Progenitor cell of endocrine pancreas (in vitro differentiated cells): Measurements from ENCODE around the gene CRISPLD2. TPM values are rescaled to one million over a fixed set of nuclear protein-coding genes. Genes with fewer than 3 reads are reported as not detected.
A peak's percentile ranks its signal among the peaks of the same experiment; 100 is the strongest.

Source experiments
- DNase-seq: peaks from one replicate; pipeline ENCODE4 v3.0.0; 2021; ENCODE audit warnings: low spot score; ENCODE audit not compliant: unreplicated experiment
- H3K27ac Mint-ChIP-seq: 2 replicates; pipeline ENCODE4 v1.8.0; 2021; ENCODE audit warnings: mild to moderate bottlenecking, moderate library complexity, mixed read lengths
- H3K27me3 Mint-ChIP-seq: 2 replicates; pipeline ENCODE4 v1.8.0; 2021; ENCODE audit warnings: mixed read lengths
- H3K36me3 Mint-ChIP-seq: 2 replicates; pipeline ENCODE4 v1.8.0; 2022; ENCODE audit warnings: mixed read lengths; ENCODE audit not compliant: insufficient read depth
- H3K4me1 Mint-ChIP-seq: 2 replicates; pipeline ENCODE4 v1.8.0; 2021; ENCODE audit warnings: low read depth, mixed read lengths
- H3K4me3 Mint-ChIP-seq: 2 replicates; pipeline ENCODE4 v1.8.0; 2021; ENCODE audit warnings: low read depth, mild to moderate bottlenecking, moderate library complexity, mixed read lengths
- H3K9me3 Mint-ChIP-seq: 2 replicates; pipeline ENCODE4 v1.8.0; 2021; ENCODE audit warnings: low read depth, mixed read lengths
- total RNA-seq: library from RNA; stranded (reverse); gene quantifications from 2 replicates; pipeline ENCODE4 v1.2.1, GENCODE V29; 2021
- TF ChIP-seq, protein P1 (sequence below): fragments of 200-600 bp; sonication (generic); IDR thresholded peaks from one replicate; pipeline ENCODE4 v1.5.0; 2021; ENCODE audit warnings: antibody characterized with exemption, mild to moderate bottlenecking; ENCODE audit not compliant: unreplicated experiment

The CRISPLD2 gene
- total RNA-seq, 1 donor from 2014 or later: 11.0 TPM

- H3K4me3 Mint-ChIP-seq: no peak overlapping the region
- H3K9me3 Mint-ChIP-seq: no peaks in the 10 kb centered on the region
- H3K4me1 Mint-ChIP-seq: no peaks in the 10 kb centered on the region
- no peak overlapping the region for H3K27ac Mint-ChIP-seq
- no peaks in the 10 kb centered on the region for H3K36me3 Mint-ChIP-seq
- TF ChIP-seq, protein P1, sequence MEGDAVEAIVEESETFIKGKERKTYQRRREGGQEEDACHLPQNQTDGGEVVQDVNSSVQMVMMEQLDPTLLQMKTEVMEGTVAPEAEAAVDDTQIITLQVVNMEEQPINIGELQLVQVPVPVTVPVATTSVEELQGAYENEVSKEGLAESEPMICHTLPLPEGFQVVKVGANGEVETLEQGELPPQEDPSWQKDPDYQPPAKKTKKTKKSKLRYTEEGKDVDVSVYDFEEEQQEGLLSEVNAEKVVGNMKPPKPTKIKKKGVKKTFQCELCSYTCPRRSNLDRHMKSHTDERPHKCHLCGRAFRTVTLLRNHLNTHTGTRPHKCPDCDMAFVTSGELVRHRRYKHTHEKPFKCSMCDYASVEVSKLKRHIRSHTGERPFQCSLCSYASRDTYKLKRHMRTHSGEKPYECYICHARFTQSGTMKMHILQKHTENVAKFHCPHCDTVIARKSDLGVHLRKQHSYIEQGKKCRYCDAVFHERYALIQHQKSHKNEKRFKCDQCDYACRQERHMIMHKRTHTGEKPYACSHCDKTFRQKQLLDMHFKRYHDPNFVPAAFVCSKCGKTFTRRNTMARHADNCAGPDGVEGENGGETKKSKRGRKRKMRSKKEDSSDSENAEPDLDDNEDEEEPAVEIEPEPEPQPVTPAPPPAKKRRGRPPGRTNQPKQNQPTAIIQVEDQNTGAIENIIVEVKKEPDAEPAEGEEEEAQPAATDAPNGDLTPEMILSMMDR: no peak
- no peak for DNase-seq
- H3K27me3 Mint-ChIP-seq: peaks cover 44% of the 10 kb centered on the region
Measured at GRCh38 chr16:84919269-84919668, 99.5 kb downstream of the CRISPLD2 start.

DNA sequence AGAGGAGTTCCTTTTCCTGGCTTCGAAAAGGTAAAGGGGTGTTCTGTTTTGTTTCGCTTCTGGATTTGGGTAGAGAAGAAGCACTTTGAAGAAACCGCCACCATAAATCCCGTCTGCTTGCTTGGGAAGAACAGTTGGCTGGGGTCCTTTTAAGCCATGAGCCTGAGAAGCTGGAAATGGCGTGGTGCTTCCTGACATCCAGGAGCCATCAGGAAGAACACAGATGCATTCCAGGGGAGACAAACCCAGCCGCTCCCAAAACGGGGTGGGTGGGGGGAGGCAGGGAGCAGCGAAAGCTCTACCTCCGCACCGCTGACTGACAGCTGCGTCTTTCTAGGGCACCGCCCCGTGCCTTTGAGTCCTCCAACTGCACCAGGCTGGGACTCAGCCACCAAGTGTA lies 99.9 kb downstream of the CRISPLD2 start:
- DNase-seq: no peak
- Mint-ChIP-seq H3K27ac (no peak overlapping the region), H3K4me1 (no peaks in the 10 kb centered on the region), H3K27me3 (peaks cover 45% of the 10 kb centered on the region), H3K36me3 (no peaks in the 10 kb centered on the region), H3K9me3 (no peaks in the 10 kb centered on the region), H3K4me3 (no peak overlapping the region)
- TF ChIP-seq, protein P1: no peak

DNA sequence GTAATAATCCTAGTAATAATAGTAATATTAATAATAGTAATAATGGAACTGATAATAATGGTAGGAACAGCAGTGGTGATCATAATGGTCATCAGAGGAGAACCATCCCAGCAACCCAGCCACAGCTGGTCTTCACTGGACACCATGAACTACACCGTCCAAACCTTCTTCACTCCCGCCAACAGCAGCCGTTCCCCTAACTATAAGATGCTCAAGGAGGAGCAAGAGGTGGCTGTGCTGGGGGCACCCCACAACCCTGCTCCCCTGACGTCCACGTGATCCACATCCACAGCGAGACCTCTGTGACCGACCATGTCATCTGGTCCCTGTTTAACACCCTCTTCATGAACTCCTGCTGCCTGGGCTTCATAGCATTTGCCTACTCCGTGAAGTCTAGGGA lies 100.5 kb downstream of the CRISPLD2 start:
- no peaks in the 10 kb centered on the region for H3K4me1 Mint-ChIP-seq
- H3K27ac Mint-ChIP-seq: no peak overlapping the region
- H3K36me3 Mint-ChIP-seq: no peaks in the 10 kb centered on the region
- H3K27me3 Mint-ChIP-seq: peaks cover 45% of the 10 kb centered on the region
- H3K4me3 Mint-ChIP-seq: no peak overlapping the region
- no peaks in the 10 kb centered on the region for H3K9me3 Mint-ChIP-seq
- TF ChIP-seq, protein P1: no peak
- DNase-seq: no peak

DNA sequence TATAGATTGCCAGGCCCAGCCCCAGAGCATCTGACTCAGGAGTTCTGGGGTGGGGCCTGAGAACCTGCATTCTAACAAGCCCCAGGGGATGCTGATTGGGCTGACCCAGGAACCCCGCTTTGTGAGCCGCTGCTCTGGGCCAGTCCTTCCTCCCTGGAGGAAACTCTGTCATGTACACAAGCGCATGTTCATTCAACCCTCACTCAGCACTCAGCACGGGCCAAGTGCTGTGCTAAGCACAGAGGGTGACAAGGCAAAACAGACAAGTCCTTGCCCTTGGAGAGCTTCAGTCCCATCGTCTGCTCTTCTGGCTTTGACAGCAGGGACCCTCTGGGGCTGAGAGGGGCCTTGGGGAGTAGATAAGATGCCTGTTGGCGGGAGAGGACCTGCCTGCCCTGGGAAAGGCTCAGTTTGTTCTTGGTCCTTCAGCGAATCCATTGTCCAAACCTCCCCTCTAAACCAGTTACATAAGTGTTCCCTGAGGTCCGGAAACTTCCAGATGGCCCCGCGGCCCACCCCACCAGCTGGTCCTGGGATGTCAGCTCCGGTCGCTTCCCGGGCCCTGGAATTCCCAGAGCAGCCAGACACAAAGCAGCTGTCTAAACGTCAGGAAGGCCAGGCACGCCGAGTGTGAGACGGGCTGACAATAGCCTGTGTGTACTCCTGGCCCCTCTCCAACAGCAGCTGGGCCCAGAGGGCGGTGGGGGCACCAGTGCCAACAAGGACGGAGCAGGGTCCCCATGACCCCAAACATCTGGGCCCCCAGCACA lies 102.8 kb downstream of the CRISPLD2 start:
- Mint-ChIP-seq H3K9me3 (no peaks in the 10 kb centered on the region), H3K4me1 (no peaks in the 10 kb centered on the region), H3K27ac (no peak overlapping the region), H3K27me3 (peaks cover 24% of the 10 kb centered on the region), H3K36me3 (no peaks in the 10 kb centered on the region), H3K4me3 (no peak overlapping the region)
- TF ChIP-seq, protein P1: no peak
- no peak for DNase-seq

DNA sequence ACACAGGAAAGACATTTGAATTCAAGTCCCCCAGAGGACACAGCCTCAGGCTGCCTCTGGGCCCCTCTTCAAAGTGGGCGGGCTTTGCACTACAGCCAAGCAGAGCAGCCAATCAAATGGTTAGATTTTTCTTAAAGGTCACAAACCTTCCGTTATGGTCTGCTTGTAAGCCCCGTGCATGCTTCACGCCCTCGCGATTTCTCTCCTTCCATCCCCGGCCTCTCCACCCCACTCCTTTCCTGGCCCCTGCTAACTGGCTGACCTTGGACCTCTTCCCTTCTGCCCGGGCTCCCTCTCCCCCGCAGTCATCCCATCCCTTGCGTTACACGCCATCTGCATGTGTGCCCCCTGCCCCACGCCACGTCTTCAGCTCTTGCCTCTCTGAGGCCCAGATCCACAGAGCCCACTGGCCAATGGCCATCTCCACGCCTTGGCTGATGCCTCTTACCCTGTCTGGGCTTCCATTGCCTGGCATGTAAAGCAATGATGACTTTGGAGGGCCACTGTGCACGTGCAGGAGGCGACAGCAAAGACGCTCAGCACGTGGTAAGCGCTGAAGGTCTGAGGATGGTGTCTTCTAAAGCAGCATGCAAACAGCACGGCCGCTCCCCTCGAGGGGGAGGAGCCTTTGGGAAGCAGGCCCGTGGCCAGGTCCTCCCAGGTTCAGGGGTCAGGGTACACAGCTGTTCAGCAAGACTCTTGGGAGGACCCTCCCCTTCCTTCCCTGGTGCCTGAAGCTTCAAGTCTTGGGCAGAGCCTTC lies 104.7 kb downstream of the CRISPLD2 start:
- Mint-ChIP-seq H3K4me1 (no peaks in the 10 kb centered on the region), H3K9me3 (no peaks in the 10 kb centered on the region), H3K4me3 (no peak overlapping the region), H3K27me3 (peaks cover 10% of the 10 kb centered on the region), H3K27ac (peak overlapping the region; percentile 86), H3K36me3 (no peaks in the 10 kb centered on the region)
- TF ChIP-seq, protein P1: no peak
- DNase-seq: no peak
